HG02870 (cell line): ENCODE data around the gene CEP135.
A peak's percentile ranks its signal among the peaks of the same experiment; 100 is the strongest.
"Not testable (repeated sequence)": the region's sequence is repeated elsewhere in the genome, so short reads cannot be mapped to it uniquely, and the experiment has no call there.

Source experiments
- ATAC-seq: cut with Tn5 transposase; IDR thresholded peaks from one replicate; pipeline ENCODE4 v1.9.1; 2021; ENCODE audit warnings: mild to moderate bottlenecking, moderate library complexity; ENCODE audit not compliant: unreplicated experiment

Gene CEP135

GRCh38 chr4:55938481-55938880 is 10.3 kb upstream of the CEP135 start:
- no peak for ATAC-seq

DNA sequence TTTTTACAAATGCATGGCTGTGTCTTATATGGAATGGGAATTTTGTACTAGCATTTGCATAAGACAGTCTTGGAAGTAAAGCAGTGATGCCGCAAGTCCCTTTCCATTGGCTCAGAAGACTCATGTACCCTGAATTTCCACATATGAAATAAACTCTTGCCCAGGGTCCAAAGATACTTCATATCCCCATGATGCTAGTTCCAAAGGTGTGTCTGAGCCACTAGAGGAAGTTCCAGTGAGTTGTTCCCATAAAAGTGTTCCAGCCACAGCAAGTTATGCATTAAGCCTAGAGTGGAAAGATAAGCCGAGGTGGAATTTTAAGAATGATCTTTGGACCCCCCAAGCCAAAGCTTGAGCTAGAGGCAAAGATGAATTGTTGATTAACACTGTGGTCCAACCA is 9.3 kb upstream of the CEP135 start:
- no peak for ATAC-seq

GRCh38 chr4:55941881-55942396 is 6.8 kb upstream of the CEP135 start:
- ATAC-seq, result no peak

DNA sequence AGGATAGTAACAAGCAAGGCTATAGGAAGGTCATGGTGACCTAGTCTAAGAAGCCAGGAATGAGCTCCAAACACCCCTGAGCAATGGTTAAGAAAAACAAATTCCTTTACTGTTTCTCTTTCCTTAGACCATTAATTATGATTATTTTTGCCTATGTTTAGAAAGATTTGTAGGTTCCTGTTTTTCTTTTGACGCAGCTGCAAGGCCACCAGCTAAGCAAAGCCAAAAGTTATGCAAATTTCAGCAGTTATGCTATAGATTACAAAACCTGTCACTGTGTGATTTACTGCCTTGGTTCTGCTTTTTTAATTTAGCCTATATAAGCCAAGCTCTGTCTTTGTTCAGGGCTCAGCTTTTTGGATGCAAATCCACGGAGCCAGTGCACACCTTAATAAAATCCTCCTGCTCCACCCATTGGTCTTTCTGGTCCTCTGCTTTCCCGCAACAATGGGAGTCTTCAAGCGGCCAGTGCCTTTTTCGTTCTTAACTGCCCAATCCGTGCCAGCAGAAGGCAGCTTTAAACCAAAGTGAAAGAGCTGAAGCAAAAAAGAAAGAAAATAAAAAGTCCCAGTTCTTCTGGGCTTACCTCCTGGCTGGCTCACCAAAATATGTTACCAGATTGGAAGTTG is 1.4 kb upstream of the CEP135 start:
- ATAC-seq, result peak; percentile 34

- ATAC-seq, result peak; percentile 11
Observed at GRCh38 chr4:55947912-55948725, 626 bp upstream of the CEP135 start.

GRCh38 chr4:55949482-55949802 is 697 bp downstream of the CEP135 start:
- no peak for ATAC-seq

DNA sequence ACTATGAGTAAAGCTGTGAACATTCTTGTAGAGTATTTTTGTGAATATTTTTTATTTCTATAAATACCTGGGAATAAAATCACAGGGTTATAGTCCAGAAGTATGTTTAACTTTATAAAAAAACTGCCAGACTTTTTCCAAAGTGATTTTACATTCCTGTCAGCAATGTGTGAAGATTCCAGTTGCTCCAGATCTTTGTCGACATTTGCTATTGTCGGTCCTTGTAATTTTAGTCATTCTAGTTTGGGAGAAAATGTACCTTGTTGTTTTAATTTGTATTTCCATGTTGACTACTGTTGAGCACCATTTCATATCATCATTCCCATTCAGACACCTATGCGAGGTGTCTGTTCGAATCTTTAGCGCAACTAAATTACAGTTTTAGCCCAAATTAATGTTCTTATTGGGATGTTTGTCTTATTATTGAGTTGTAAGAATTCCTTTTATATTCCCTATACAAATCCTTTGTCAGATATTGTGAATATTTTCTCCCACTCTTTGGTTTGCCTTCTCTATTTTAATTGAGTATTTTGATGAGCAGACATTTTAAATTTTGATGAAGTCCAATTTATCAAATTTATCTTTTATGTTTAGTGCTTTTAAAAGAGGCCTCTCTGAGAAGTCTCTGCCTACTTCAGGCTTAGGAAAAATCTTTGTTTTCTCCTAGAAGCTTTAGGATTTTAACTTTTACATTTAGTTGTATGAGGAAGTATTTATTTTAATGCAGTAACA is 2.6 kb downstream of the CEP135 start:
- no peak for ATAC-seq

DNA sequence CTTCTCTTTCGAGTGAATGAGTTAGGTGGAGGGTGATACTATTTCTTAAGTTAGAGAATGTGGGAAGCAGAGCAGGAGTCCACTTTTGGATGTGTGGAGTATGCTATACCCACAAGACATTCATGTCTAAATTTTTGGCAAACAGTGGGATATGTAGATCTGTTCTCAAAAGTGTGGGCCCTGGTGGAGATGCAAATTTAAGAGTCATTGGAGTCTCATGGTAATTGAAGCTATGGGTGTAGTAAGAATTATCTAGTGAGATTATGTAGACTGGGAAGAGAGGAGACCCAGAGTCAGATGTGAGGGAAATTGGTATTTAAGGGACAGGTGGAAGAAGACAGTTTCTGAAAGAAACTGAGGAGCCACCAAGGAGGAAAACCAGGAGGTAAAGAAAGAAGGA is 7.0 kb downstream of the CEP135 start:
- ATAC-seq, result no peak

DNA sequence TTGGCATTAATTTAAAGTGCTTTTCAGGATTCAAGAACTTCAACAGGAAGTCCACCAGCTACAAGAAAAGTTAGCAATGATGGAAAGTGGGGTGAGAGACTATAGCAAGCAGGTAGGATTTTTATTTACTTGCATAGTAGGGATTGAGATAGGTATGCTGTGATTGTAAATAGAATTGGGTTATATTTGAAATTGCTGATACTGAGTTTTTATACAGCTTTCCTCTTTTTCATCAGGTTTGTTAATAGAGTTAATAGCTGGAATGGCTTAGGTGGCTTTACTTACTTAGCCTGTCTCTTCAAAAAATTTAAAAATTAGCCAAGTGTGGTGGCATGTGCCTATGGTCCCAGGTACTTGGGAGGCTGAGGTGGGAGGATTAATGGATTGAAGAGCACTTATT is 10.9 kb downstream of the CEP135 start:
- ATAC-seq, result no peak

GRCh38 chr4:55964046-55964445 is 15.3 kb downstream of the CEP135 start:
- no peak for ATAC-seq

- no peak for ATAC-seq
Observed at GRCh38 chr4:55965585-55965984, 16.8 kb downstream of the CEP135 start.

- not testable (repeated sequence) for ATAC-seq
Observed at GRCh38 chr4:55966324-55966723, 17.6 kb downstream of the CEP135 start.

DNA sequence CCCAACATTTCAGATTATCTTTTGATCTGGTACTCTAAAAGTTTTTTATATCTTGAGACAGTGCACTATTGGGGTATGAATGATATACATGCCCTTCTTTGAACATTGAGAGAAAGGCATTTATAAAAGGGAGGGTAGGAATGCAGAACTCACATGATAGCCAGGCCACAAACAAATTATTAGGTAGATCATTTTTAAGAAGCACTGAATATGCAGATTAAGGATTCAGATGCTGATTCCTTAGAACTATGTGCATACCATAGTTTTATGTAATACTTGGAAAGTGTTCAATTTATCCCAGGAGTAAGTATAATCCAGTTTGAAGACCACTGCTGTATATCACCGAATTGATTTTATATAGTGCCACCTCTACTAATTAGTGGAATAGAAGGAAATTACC is 18.6 kb downstream of the CEP135 start:
- no peak for ATAC-seq

DNA sequence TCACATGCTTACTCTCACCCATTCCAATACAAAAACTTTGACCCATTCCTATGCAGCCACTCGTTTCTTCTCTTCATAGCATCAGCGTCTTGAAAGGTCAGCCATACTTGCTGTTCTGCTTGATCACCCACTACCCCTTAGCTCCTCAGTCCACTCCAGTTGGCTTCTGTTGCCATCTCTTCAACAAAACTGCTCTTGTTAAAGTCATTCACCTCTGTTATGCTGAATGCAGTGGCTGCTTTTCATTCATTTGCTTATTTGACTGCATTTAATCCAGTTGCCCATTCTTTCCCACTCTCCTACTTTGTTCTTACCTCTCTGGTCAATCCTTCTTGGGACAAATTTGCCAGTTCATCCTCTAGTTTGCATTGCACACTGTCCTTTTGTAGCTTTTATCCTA is 24.9 kb downstream of the CEP135 start:
- ATAC-seq, result no peak

- ATAC-seq, result no peak
Observed at GRCh38 chr4:55977811-55978210, 29.1 kb downstream of the CEP135 start.

DNA sequence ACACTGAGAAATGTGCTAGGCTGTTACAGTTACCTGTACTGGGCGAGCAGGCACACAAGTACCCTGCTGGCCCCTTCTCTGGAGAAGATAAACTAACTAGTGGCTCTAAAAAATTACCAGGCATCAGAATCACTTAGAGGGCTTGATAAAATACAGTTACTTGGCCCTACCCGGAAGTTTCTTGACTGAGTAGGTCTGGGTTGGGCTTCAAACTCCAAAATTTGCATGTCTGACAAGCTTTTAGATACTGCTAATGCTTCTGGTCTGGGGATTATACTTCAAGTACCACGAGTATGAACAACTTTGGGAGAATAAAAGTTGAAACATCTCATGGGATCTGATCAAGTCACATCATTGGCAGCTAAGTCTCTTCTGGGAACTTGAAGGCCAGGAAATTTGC is 30.8 kb downstream of the CEP135 start:
- ATAC-seq, result no peak

GRCh38 chr4:55980725-55981124 is 32.0 kb downstream of the CEP135 start:
- ATAC-seq, result no peak

GRCh38 chr4:55982976-55983375 is 34.2 kb downstream of the CEP135 start:
- ATAC-seq, result no peak

GRCh38 chr4:55989766-55990165 is 41.0 kb downstream of the CEP135 start:
- ATAC-seq, result no peak

- ATAC-seq, result peak; percentile 83
Observed at GRCh38 chr4:55993994-55994663, 45.4 kb downstream of the CEP135 start.

DNA sequence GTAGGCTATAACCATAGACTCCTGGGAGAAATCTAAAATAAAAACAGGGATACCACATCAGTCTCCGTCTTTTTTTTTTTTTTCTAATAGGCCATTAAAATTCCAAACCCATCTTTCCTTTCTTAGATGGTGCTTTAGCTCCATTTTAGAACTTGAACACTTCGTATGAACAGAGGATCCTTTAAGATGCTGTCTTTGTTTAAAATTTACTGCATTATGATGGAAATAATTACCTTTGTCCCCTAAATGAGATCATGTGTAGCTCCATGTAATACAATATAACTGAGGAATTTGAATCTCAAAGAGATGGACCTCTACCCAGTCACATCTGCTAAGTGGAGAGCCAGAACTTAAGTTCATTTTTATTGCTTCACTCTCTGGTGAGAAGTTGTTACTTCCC is 47.9 kb downstream of the CEP135 start:
- no peak for ATAC-seq
